GM21825 (cell line): ENCODE results near the gene STK32B.

Experiments used
- ATAC-seq: cut with Tn5 transposase; IDR thresholded peaks from one replicate; pipeline ENCODE4 v1.9.1; 2021; ENCODE audit warnings: mild to moderate bottlenecking, moderate library complexity; ENCODE audit not compliant: unreplicated experiment

The STK32B gene

GRCh38 chr4:5338531-5338930 is 287.3 kb downstream of the STK32B start:
- ATAC-seq = no peak

DNA sequence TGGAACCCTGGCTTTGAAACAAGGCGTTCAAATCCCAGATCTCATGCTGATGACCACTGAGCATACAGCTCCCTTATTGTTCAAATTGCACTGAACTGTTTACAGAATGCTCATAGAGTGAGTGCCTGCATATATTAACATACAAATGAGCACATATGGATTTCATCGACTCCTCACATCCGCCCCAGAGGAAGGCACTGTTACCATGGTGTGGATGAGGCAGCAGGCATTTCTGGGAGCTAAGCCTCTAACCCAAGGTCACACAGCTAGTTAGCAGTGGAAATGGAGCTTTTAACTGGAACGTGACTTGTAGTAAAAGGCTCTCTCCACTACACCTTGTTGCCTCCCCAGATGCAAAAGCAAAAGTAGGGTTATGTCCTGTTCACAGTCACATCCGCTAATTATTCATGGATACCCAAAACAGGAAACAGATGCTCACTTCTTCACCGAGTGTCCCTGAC is 289.7 kb downstream of the STK32B start:
- no peak for ATAC-seq

GRCh38 chr4:5341526-5341925 is 290.2 kb downstream of the STK32B start:
- no peak for ATAC-seq

DNA sequence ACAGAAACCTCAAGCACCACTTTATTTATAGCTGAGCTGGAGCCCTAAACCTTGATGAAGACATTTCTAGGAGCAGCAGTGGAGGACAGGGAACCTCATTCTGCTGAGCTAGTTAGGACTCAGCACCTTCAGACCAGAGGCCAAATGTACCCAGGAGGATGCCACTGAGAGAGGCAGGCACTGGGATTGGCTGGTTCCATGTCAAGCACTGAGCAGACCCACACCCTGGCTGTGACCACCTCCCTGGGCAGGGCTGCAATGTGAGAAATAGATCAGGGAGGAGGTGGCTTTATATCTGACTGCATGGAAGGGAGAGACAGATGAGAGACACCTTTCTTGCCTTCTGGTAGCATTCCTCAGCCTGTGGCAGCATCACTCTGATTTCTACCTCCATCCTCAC is 304.6 kb downstream of the STK32B start:
- no peak for ATAC-seq

- ATAC-seq = no peak
Observed at GRCh38 chr4:5357870-5358269, 306.6 kb downstream of the STK32B start.

DNA sequence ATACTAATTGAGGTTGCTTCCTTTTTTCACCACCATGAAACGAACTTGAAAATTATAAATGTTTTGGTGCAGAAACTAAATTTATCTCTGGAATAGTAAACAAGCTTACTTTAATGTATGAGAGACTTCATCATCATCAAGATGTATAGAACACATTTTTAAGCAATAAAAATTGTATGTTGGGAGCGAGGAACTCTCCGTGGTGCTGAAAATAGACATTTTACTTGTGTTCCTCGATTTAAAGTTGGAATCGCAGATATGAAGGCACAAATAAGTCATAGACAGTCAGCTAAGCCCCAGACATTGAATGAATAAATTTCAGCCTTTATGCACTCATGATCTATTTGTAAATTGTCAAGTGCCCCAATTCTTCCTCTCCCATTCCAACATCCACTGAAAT is 310.7 kb downstream of the STK32B start:
- ATAC-seq = no peak

DNA sequence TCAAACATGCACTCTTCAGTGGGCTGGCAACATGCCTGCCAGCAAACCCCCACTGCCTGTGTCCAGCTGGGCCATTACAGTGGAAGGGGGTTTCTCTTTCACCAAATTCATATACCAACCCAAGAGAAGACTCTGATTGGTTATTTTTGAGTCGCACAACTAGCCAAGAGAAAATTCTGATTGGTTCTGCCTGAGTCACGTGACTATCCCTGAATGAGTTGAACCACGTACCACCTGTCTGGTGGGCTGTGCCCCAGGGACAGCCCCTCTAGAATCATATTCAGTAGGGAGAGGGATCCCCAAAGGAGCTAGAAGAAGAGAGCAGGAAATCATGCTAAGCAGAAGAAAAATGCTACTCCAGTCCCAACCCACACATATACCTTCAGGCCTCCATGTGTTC is 313.1 kb downstream of the STK32B start:
- no peak for ATAC-seq

DNA sequence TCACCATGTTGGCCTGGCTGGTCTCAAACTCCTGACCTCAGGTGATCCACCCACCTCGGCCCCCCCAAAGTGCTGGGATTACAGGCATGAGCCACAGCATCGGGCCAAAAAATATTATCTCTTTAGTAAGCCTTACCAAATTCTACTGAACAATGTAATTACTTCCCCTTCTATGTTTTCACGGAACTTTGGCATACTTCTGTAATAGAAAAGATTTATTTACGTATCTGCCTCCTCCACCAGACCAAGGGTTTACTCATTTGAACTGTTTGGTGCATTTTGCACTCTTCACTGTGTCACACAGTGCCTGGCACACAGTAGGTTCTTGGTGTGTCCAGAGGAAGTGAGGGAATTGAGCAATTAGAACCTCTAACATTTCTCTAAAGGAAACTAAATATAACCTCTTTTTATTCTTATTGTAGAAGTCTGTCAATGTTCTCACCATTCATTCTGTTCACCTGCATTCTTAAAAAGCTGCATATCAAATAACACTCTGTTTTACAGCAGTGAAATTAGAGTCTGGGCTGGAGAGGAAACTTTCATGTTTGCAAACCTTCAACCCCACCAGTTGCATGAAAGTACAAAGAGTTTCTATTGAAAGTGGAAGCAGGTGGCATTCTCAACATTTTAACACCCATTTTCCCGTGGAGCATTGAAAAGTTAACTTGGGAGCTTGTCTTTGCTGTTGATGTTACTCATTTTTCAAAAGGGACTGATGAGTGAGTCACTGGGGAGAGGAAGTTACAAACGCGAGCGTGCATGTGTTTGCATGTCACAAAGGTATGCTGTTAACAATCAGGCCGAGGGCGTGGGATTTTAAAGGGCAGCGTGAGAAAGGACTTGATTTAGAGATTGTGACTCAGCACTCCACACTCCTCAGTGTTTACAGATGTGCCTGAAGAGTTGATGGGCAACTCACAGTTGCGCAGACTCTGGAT is 314.1 kb downstream of the STK32B start:
- no peak for ATAC-seq

- no peak for ATAC-seq
Observed at GRCh38 chr4:5366009-5366386, 314.7 kb downstream of the STK32B start.

GRCh38 chr4:5366421-5366820 is 315.1 kb downstream of the STK32B start:
- ATAC-seq = no peak

DNA sequence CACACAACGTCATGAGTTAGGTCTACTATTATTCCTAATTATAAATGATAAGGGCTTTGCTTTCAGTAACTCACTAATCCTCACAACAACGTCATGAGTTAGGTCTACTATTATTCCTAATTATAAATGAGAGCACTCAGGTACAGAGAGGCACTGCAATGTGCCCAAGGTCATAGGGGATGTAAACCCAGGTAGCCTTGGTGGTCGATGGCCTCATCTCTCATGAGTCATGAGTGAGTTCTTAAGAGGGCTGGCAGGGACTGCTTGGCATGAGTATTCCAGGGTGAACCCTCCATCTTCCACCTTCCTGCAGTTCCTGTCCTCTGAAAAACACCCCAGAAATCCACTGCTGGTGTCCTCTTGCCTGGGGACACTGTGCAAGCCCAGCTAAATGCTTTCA is 317.1 kb downstream of the STK32B start:
- ATAC-seq = no peak

GRCh38 chr4:5370286-5370685 is 319.0 kb downstream of the STK32B start:
- no peak for ATAC-seq

- ATAC-seq = no peak
Observed at GRCh38 chr4:5371415-5372190, 320.3 kb downstream of the STK32B start.

DNA sequence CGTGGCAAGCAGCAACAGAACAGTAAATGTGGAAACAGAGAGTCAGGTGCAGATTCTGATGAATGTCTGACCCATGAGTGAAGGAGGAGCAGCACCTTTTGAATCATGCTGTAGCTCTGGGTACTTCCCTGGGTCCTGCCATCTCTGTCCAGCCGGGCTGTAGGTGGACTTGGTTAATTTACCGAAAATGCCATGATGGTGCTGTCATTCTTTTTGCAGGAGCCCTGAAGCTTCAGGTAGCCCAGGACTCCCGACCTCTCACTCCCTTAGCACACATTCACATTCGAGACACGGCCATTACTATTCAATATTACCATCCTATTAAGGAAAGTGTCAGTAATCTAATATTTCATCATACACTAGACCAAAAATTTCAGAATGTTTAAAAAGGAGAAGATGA is 320.9 kb downstream of the STK32B start:
- ATAC-seq = no peak

- ATAC-seq = no peak
Observed at GRCh38 chr4:5373327-5373726, 322.0 kb downstream of the STK32B start.

DNA sequence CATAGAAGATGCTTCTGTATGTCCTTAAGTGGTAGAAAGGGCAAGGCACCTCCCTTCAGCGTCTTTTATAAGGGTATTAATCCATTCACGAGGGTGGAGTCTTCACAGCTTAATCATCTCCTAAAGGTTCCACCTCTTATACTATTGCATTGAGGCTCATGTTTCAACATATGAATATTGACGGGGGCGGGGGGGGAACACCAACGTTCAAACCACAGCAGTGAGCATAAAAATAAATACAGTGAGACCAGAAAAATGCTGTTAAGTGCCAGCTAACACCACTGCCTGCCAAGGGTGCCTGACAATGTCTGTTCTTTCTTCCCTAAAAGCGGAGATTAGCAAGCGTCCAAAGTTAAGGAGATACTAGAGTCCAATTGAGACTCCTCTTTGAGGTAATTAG is 323.3 kb downstream of the STK32B start:
- no peak for ATAC-seq

- ATAC-seq = no peak
Observed at GRCh38 chr4:5374994-5375393, 323.7 kb downstream of the STK32B start.

GRCh38 chr4:5376015-5376414 is 324.7 kb downstream of the STK32B start:
- ATAC-seq = no peak

DNA sequence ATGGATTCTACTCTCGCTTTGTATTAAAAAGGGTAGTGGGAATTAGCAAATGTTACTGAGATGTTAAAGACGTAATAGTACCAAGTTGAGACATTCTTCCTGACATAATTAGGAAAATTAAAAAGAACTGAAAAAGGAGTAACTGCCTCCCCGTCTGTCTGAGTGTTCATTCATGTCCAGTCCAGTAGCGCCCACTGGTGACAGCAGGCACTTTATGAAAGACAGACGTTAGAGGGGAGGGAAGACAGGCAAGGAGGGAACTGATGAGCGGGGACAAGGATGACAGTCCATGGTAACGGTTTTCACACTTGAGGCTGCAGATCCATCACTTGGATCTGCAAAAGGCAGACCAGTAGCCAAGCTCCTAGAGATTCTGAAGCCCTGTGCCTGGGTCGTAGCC is 326.7 kb downstream of the STK32B start:
- ATAC-seq = no peak

DNA sequence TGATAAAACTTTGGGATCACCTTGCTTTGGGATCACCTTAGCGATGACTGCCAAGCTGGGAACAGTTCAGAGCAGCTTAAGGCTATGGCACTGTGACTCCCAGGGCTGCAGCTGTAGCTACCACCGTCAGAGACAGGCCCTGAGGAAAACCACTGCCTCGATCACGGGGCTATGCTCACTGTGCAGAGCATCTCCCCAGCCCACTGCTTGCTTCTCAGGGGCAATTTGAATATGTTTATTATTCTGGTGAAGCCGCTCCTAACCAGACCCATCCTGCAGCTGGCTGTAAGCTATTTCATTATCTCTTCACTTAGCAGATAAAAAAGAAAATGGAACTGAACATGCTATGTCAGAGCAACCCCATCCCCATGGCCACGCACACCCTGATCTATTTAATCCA is 328.6 kb downstream of the STK32B start:
- no peak for ATAC-seq

DNA sequence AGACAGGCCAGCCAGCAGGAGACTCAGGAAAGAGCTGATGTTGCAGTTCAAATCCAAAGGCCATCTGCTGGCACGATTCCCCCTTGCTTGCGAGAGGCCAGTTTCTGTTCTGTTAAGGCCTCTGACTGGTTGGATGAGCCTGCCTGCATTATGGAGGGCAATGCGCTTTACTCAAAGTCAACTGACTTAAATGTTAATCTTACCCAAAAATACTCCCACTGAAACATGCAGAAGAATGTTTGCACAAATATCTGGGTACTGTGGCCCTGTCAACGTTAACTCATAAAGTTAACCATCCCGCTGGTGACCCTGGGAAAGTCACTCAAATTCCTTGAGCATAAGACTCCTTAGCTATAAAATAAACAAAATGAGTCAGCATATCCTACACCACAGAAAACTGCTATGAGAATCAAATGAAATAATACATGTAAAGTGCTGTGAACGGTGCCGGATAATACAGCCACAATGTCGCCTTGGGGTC is 330.7 kb downstream of the STK32B start:
- ATAC-seq = no peak
